IMR-90 (cell line): ENCODE results near the gene CTIF. TPM values are rescaled to one million over a fixed set of nuclear protein-coding genes. Genes with fewer than 3 reads are reported as not detected.
"Not testable (repeated sequence)": the region's sequence is repeated elsewhere in the genome, so short reads cannot be mapped to it uniquely, and the experiment has no call there.

Experiments used
- ATAC-seq: fragments of 200-7000 bp; cut with Tn5 transposase; 2 replicates; pipeline ENCODE4 v1.9.1; 2020; ENCODE audit warnings: low read depth, mild to moderate bottlenecking, moderate library complexity
- BruUV-seq: library from RNA; stranded (reverse); fragments of 400-500 nt; replicated peaks from 2 replicates; lab custom pipeline; 2021; lab: Mats Ljungman, UMichigan
- CTCF ChIA-PET: fragments of 300-600 bp; formaldehyde crosslinking; extraction: SDS; loops from one replicate; lab custom pipeline; 2021; ENCODE audit warnings: antibody characterized with exemption; lab: Yijun Ruan, JAX
- POLR2A ChIA-PET: fragments of 300-600 bp; sonication (Branson Sonifier 250); formaldehyde crosslinking; loops from one replicate; lab custom pipeline; 2022; ENCODE audit warnings: antibody characterized with exemption; ENCODE audit not compliant: unreplicated experiment; lab: Charles Lee
- DNase-seq: peaks from one replicate; pipeline ENCODE4 v3.0.0; 2013
- H2AFZ ChIP-seq: replicated peaks from 2 replicates; pipeline ENCODE3; 2013; ENCODE audit warnings: low read length, mild to moderate bottlenecking; ENCODE audit not compliant: poor library complexity
- H2AK5ac ChIP-seq: 2 replicates; pipeline ENCODE4 v1.6.1; 2013; ENCODE audit warnings: low read depth, low read length, inconsistent platforms
- H2AK9ac ChIP-seq: replicated peaks from 2 replicates; pipeline ENCODE3; 2013; ENCODE audit warnings: mild to moderate bottlenecking, low read depth, low read length, moderate library complexity; ENCODE audit not compliant: poor library complexity
- H2BK120ac ChIP-seq: 2 replicates; pipeline ENCODE4 v1.6.1; 2013; ENCODE audit warnings: low read depth, low read length, inconsistent platforms
- H2BK15ac ChIP-seq: 3 replicates; pipeline ENCODE4 v1.6.1; 2013; ENCODE audit warnings: low read depth, low read length, inconsistent platforms
- H2BK20ac ChIP-seq: 2 replicates; pipeline ENCODE4 v1.6.1; 2013; ENCODE audit warnings: low read depth, mild to moderate bottlenecking, inconsistent platforms, low read length, moderate library complexity
- H2BK5ac ChIP-seq: 2 replicates; pipeline ENCODE4 v1.6.1; 2013; ENCODE audit warnings: mild to moderate bottlenecking, low read depth, low read length, inconsistent platforms; ENCODE audit not compliant: poor library complexity, severe bottlenecking
- H3K14ac ChIP-seq: replicated peaks from 2 replicates; pipeline ENCODE4 v1.6.1; 2013; ENCODE audit warnings: low read depth, low read length, inconsistent platforms
- H3K18ac ChIP-seq: 2 replicates; pipeline ENCODE4 v1.6.1; 2013; ENCODE audit warnings: low read depth, low read length, control low read depth
- H3K23ac ChIP-seq: 2 replicates; pipeline ENCODE4 v1.6.1; 2013; ENCODE audit warnings: low read depth, low read length, inconsistent platforms
- H3K27ac ChIP-seq: 2 replicates; pipeline ENCODE4 v1.5.1; 2013; ENCODE audit warnings: mild to moderate bottlenecking, control low read depth, low read length; ENCODE audit not compliant: insufficient read depth
- H3K27me3 ChIP-seq: 2 replicates; pipeline ENCODE4 v1.6.1; 2013; ENCODE audit warnings: low read length; ENCODE audit not compliant: control insufficient read depth, insufficient read depth
- H3K36me3 ChIP-seq: 2 replicates; pipeline ENCODE4 v1.6.1; 2013; ENCODE audit warnings: low read length, mixed read lengths; ENCODE audit not compliant: control insufficient read depth, insufficient read depth
- H3K4ac ChIP-seq: 2 replicates; pipeline ENCODE4 v1.6.1; 2013; ENCODE audit warnings: low read depth, low read length, inconsistent platforms
- H3K4me1 ChIP-seq: 2 replicates; pipeline ENCODE4 v1.6.1; 2013; ENCODE audit warnings: low read length, mixed read lengths; ENCODE audit not compliant: control insufficient read depth, insufficient read depth
- H3K4me2 ChIP-seq: 2 replicates; pipeline ENCODE4 v1.6.1; 2013; ENCODE audit warnings: low read depth, mild to moderate bottlenecking, control low read depth, low read length, moderate library complexity
- H3K4me3 ChIP-seq: 2 replicates; pipeline ENCODE4 v1.5.1; 2013; ENCODE audit warnings: low read depth, mild to moderate bottlenecking, control low read depth, low read length, moderate library complexity; ENCODE audit not compliant: insufficient read depth
- H3K56ac ChIP-seq: 2 replicates; pipeline ENCODE4 v1.6.1; 2013; ENCODE audit warnings: low read length, inconsistent platforms; ENCODE audit not compliant: insufficient read depth; ENCODE audit errors: extremely low read depth
- H3K79me1 ChIP-seq, 2 experiments: 2 replicates each; pipeline ENCODE4 v1.6.1; 2013; ENCODE audit warnings: low read length in 2 of 2, inconsistent platforms in 1 of 2, low read depth in 1 of 2
- H3K9ac ChIP-seq: 2 replicates; pipeline ENCODE4 v1.6.1; 2013; ENCODE audit warnings: low read depth, low read length, control low read depth
- H3K9me1 ChIP-seq: 2 replicates; pipeline ENCODE4 v1.6.1; 2013; ENCODE audit warnings: low read length, inconsistent platforms; ENCODE audit not compliant: insufficient read depth
- H3K9me3 ChIP-seq: 2 replicates; pipeline ENCODE4 v1.6.1; 2013; ENCODE audit warnings: low read length; ENCODE audit not compliant: control insufficient read depth, insufficient read depth
- H4K20me1 ChIP-seq: 2 replicates; pipeline ENCODE4 v1.6.1; 2013; ENCODE audit warnings: low read length, inconsistent platforms; ENCODE audit not compliant: insufficient read depth
- H4K5ac ChIP-seq: 2 replicates; pipeline ENCODE4 v1.6.1; 2013; ENCODE audit warnings: mild to moderate bottlenecking, low read depth, low read length, control low read depth
- H4K8ac ChIP-seq, 2 experiments: 2 replicates each; pipeline ENCODE4 v1.6.1; 2013; ENCODE audit warnings: low read depth in 2 of 2, low read length in 2 of 2, control low read depth in 1 of 2, inconsistent platforms in 1 of 2
- H4K91ac ChIP-seq: 2 replicates; pipeline ENCODE4 v1.6.1; 2013; ENCODE audit warnings: low read depth, low read length, inconsistent platforms; ENCODE audit not compliant: insufficient read depth
- WGBS, 2 experiments: methylation state at CpG; one replicate each; pipeline versions ENCODE4 v1.1.5 to v1.1.7; 2013; ENCODE audit warnings: missing lambda C conversion rate in 2 of 2; ENCODE audit not compliant: insufficient read length in 1 of 2; ENCODE audit errors: extremely low coverage in 2 of 2; 5-methylcytosine and 5-hydroxymethylcytosine counted together
- dilution Hi-C: fragments of 300-500 bp; cut with HindIII; formaldehyde crosslinking; loops from one replicate; pipeline ENCODE4 v1.14.3; 2018; ENCODE audit warnings: low sequenced_read_pairs; ENCODE audit not compliant: unreplicated experiment
- in situ Hi-C: fragments of 300-500 bp; cut with MboI; formaldehyde crosslinking; loops from 3 replicates; pipeline ENCODE4 v1.14.3; 2019; ENCODE audit warnings: low sequenced_read_pairs, inconsistent platforms, mixed read lengths
- intact Hi-C: fragments of 100-400 bp; cut with micrococcal nuclease; formaldehyde crosslinking; loops from 2 replicates; pipeline ENCODE4 v1.10.0; 2022
- polyA plus RNA-seq, 3 experiments: library from polyadenylated mRNA; depleted of rRNA; stranded (reverse); fragments of >200 nt; gene quantifications; 2 replicates each; pipeline ENCODE4 v1.2.3, GENCODE V29; 2012; ENCODE audit warnings: low replicate concordance in 1 of 3
- total RNA-seq: library from RNA; depleted of rRNA; stranded (reverse); fragments of >200 nt; gene quantifications from 2 replicates; pipeline ENCODE4 v1.2.3, GENCODE V29; 2012

Gene CTIF
- total and polyA plus RNA-seq, 2 of the 4 experiments (the other 2 are of a cell fraction) = 25.1 to 57.0 TPM

DNA sequence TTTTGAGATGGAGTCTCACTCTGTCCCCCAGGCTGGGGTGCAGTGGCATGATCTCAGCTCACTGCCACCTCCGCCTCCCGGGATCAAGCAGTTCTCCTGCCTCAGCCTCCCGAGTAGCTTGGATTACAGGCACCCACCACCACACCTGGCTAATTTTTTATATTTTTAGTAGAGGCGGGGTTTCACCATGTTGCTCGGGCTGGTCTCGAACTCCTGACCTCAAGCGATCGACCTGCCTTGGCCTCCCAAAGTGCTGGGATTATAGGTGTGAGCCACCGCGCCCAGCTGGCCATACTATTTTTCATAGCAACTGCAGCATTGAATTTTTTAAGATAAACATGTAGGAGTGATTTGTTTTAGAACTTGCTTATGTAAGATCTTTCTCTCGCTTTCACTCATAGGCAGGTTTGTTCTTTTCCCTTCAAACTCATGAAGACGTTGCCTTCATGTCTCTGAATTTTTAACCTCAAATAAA lies 273.2 kb downstream of the CTIF start:
- CTCF ChIA-PET = not testable (repeated sequence)
- H3K9me1 ChIP-seq = peaks cover 24% of the 10 kb centered on the region
- H3K79me1 ChIP-seq = peaks cover 30 to 58% of the 10 kb centered on the region in 2 experiments

More for the DNA sequence above, 273.2 kb downstream of the CTIF start:
- ATAC-seq, H3K36me3 ChIP-seq, H2BK120ac ChIP-seq, H3K4me1 ChIP-seq, H4K8ac ChIP-seq, H3K23ac ChIP-seq, H2BK20ac ChIP-seq, H3K4me3 ChIP-seq, intact Hi-C loops, DNase-seq, H3K4me2 ChIP-seq, H3K9me3 ChIP-seq, H2BK15ac ChIP-seq, dilution Hi-C loops, H3K14ac ChIP-seq, H2AK5ac ChIP-seq, H3K4ac ChIP-seq, BruUV-seq, H3K27me3 ChIP-seq, H3K27ac ChIP-seq, H3K18ac ChIP-seq, in situ Hi-C loops, H2AK9ac ChIP-seq, H4K91ac ChIP-seq, H3K9ac ChIP-seq, H4K5ac ChIP-seq, H3K56ac ChIP-seq, H2AFZ ChIP-seq, H2BK5ac ChIP-seq: not testable (repeated sequence)
- 97% methylated on average over 6 of the region's 12 CpGs; no CpG with 5 or more reads in 1 of the 2 experiments for WGBS, 2 experiments
- peaks cover 22% of the 10 kb centered on the region for H4K20me1 ChIP-seq
- POLR2A ChIA-PET = interaction anchor here (0.6 kb wide), 1 partner anchor 14 kb away, joined by 3 read pairs; no protein-coding TSS in a partner anchor
